ENCODE data around the gene PTGDR. TPM values are rescaled to one million over a fixed set of nuclear protein-coding genes. Genes with fewer than 3 reads are reported as not detected.

Gene PTGDR
- 10 to 100 TPM; 12.3 to 30.1 (median 28.3) TPM for total RNA-seq

GRCh38 chr14:52267501-52268278, at the start of gene PTGDR:
Gene PTGDR, plus strand, starts transcription at chr14:52267698. Its CDS starts 117 bp downstream, at chr14:52267815.
- H3K27ac ChIP-seq = peak within 1 kb of the TSS; percentile 57 to 81 (median 71)
- H3K4me1 ChIP-seq = peaks cover 0 to 48% (median 18%) of the 10 kb centered on the region in 4 donors
- peaks cover 19% of the 10 kb centered on the region for H3K27me3 ChIP-seq
- peak within 1 kb of the TSS; percentile 8 to 84 (median 52) for H3K4me3 ChIP-seq
- 14% methylated on average over 26 of the region's 63 CpGs; no CpG with 5 or more reads in 1 of the 2 donors for WGBS, 2 donors (ENCODE audit: low coverage in 1 of 2)
- peak; percentile 82 for DNase-seq
- intact Hi-C loops (cut with DNase I; ENCODE audit: low total_unique reads) (no loop called here), in situ Hi-C loops (cut with MboI; ENCODE audit: low pct_ligation_motif_present in 1 of 4, low pct_unique_long_range_greater_than_20kb in 1 of 4, low sequenced_read_pairs in 3 of 4) (loop anchor here in 2 of 4 donors (25.0 kb wide), 2 partner anchors 255 to 280 kb away; partner anchors contain the start of gene RTRAF (in 1 of the 2))
- H3K9me3 ChIP-seq = no peaks in the 10 kb centered on the region
- TF ChIP-seq POLR2AphosphoS5 (IDR thresholded peaks at IDR 0.05) = peak; percentile 75 to 85 (median 80)
- TF ChIP-seq POLR2A (IDR thresholded peaks at IDR 0.05) = peak; percentile 68
- TF ChIP-seq EP300 (IDR thresholded peaks at IDR 0.05; ENCODE audit: low read depth) = no peak
- TF ChIP-seq CTCF (IDR thresholded peaks at IDR 0.05) = no peak
- no peaks in the 10 kb centered on the region for H3K36me3 ChIP-seq

- 86 to 90% methylated on average over 1 to 4 of the region's 4 CpGs for WGBS, 2 donors (ENCODE audit: low coverage in 1 of 2)
- Histone ChIP-seq H3K4me1 (peaks cover 0 to 9% (median 0%) of the 10 kb centered on the region in 4 donors), H3K4me3 (no peak overlapping the region), H3K27me3 (no peaks in the 10 kb centered on the region), H3K36me3 (no peaks in the 10 kb centered on the region), H3K27ac (no peak overlapping the region), H3K9me3 (no peaks in the 10 kb centered on the region)
- no peak for DNase-seq
- intact Hi-C loops (cut with DNase I; ENCODE audit: low total_unique reads) = no loop called here
- in situ Hi-C loops (cut with MboI; ENCODE audit: low pct_ligation_motif_present in 1 of 4, low pct_unique_long_range_greater_than_20kb in 1 of 4, low sequenced_read_pairs in 3 of 4) = no loop called here
- TF ChIP-seq CTCF (IDR thresholded peaks at IDR 0.05) (no peak), EP300 (IDR thresholded peaks at IDR 0.05; ENCODE audit: low read depth) (no peak), POLR2A (IDR thresholded peaks at IDR 0.05) (no peak), POLR2AphosphoS5 (IDR thresholded peaks at IDR 0.05) (no peak)
Measured at GRCh38 chr14:52219488-52220084, 47.9 kb upstream of the PTGDR start.

GRCh38 chr14:52220924-52221811, 46.3 kb upstream of the PTGDR start:
- H3K4me1 ChIP-seq = peaks cover 0 to 9% (median 0%) of the 10 kb centered on the region in 4 donors
- TF ChIP-seq EP300 (IDR thresholded peaks at IDR 0.05; ENCODE audit: low read depth) = no peak
- TF ChIP-seq POLR2A (IDR thresholded peaks at IDR 0.05) = no peak
- no peak for TF ChIP-seq POLR2AphosphoS5 (IDR thresholded peaks at IDR 0.05)
- TF ChIP-seq CTCF (IDR thresholded peaks at IDR 0.05) = no peak
- in situ Hi-C loops (cut with MboI; ENCODE audit: low pct_ligation_motif_present in 1 of 4, low pct_unique_long_range_greater_than_20kb in 1 of 4, low sequenced_read_pairs in 3 of 4) (no loop called here), intact Hi-C loops (cut with DNase I; ENCODE audit: low total_unique reads) (no loop called here)
- peak overlapping the region in 1 of 4 donors; percentile 50 for H3K27ac ChIP-seq
- no peaks in the 10 kb centered on the region for H3K27me3 ChIP-seq
- peak overlapping the region in 2 of 4 donors; percentile 0 to 44 for H3K4me3 ChIP-seq
- 49 to 64% methylated on average over 3 to 7 of the region's 7 CpGs for WGBS, 2 donors (ENCODE audit: low coverage in 1 of 2)
- no peaks in the 10 kb centered on the region for H3K36me3 ChIP-seq
- no peaks in the 10 kb centered on the region for H3K9me3 ChIP-seq
- no peak for DNase-seq

All from transverse colon (tissue), 4 donors.